AG04449 (cell line): Measurements from ENCODE around the gene LCN15.
"Not testable (repeated sequence)": the region's sequence is repeated elsewhere in the genome, so short reads cannot be mapped to it uniquely, and the experiment has no call there.

ENCODE experiments used
- CTCF ChIA-PET: fragments of 350-600 bp; formaldehyde crosslinking; extraction: SDS; loops from one replicate; lab custom pipeline; 2021; ENCODE audit warnings: antibody characterized with exemption; lab: Yijun Ruan, JAX
- POLR2A ChIA-PET: fragments of 400-600, 350-600 bp; formaldehyde crosslinking; extraction: SDS; loops from one replicate; lab custom pipeline; 2020; ENCODE audit warnings: antibody characterized with exemption, inconsistent platforms; lab: Yijun Ruan, JAX
- DNase-seq: peaks from one replicate; pipeline ENCODE4 v3.0.0-alpha.2; 2010; ENCODE audit warnings: low read depth, low spot score
- H3K4me3 ChIP-seq: 2 replicates; pipeline ENCODE4 v1.5.1; 2011; ENCODE audit warnings: low read depth, mild to moderate bottlenecking, control low read depth, low read length
- CTCF ChIP-seq: IDR thresholded peaks from one replicate; pipeline ENCODE4 v1.5.1; 2011; ENCODE audit warnings: mild to moderate bottlenecking, moderate library complexity, low read length, control low read depth, inconsistent platforms; ENCODE audit not compliant: insufficient read depth; ENCODE audit errors: missing control alignments

Gene LCN15

GRCh38 chr9:136775191-136775590, 10.9 kb upstream of the LCN15 start:
- ChIA-PET CTCF (interaction anchor here (1.1 to 6.5 kb wide), 6 partner anchors 9 to 18 kb away, joined by 3 to 60 read pairs (median 4); partner anchors contain the start of genes LCN8 and TMEM141), POLR2A (no interaction called here)
- DNase-seq = no peak
- TF ChIP-seq CTCF = no peak
- no peak overlapping the region for H3K4me3 ChIP-seq

- POLR2A ChIA-PET = no interaction called here
- H3K4me3 ChIP-seq = no peak overlapping the region
- CTCF ChIA-PET = interaction anchor here (1.1 to 6.5 kb wide), 6 partner anchors 8 to 19 kb away, joined by 3 to 60 read pairs (median 4); partner anchors contain the start of genes LCN8 and TMEM141
- TF ChIP-seq CTCF = no peak
- DNase-seq = no peak
These were observed 10.2 kb upstream of the LCN15 start for GRCh38 chr9:136774416-136775045.

- no peak for DNase-seq
- CTCF ChIA-PET = interaction anchor here (1.2 to 7.5 kb wide), 5 partner anchors 12 to 261 kb away, joined by 3 to 64 read pairs (median 41); no protein-coding TSS in a partner anchor
These were observed 9.2 kb upstream of the LCN15 start for GRCh38 chr9:136773386-136774044.

GRCh38 chr9:136771907-136772415, 7.6 kb upstream of the LCN15 start:
- H3K4me3 ChIP-seq = no peak overlapping the region
- ChIA-PET CTCF (interaction anchor here (0.8 to 7.5 kb wide), 7 partner anchors 8 to 262 kb away, joined by 3 to 64 read pairs (median 3); partner anchors contain the start of gene LCN8), POLR2A (no interaction called here)
- no peak for TF ChIP-seq CTCF
- no peak for DNase-seq

More at GRCh38 chr9:136773386-136774044, 9.2 kb upstream of the LCN15 start:
- no peak overlapping the region for H3K4me3 ChIP-seq
- no peak for TF ChIP-seq CTCF
- POLR2A ChIA-PET = no interaction called here

GRCh38 chr9:136769710-136770191, 5.4 kb upstream of the LCN15 start:
- ChIA-PET CTCF (interaction anchor here (0.7 to 7.5 kb wide), 10 partner anchors 8 to 27 kb away, joined by 3 to 64 read pairs (median 4); partner anchors contain the start of genes LCN10 and LCN8), POLR2A (no interaction called here)
- TF ChIP-seq CTCF = peak; percentile 63
- no peak overlapping the region for H3K4me3 ChIP-seq
- no peak for DNase-seq

- POLR2A ChIA-PET, H3K4me3 ChIP-seq, DNase-seq: not testable (repeated sequence)
- CTCF ChIA-PET = interaction anchor here (1.0 to 7.5 kb wide), 9 partner anchors 8 to 27 kb away, joined by 3 to 64 read pairs (median 6); partner anchors contain the start of gene LCN8
These were observed 2.2 kb upstream of the LCN15 start for GRCh38 chr9:136766410-136767120.

- CTCF ChIA-PET = interaction anchor here (1.0 to 7.5 kb wide), 7 partner anchors 8 to 21 kb away, joined by 3 to 64 read pairs (median 9); partner anchors contain the start of gene LCN8
- DNase-seq, POLR2A ChIA-PET, H3K4me3 ChIP-seq: not testable (repeated sequence)
These were observed 1.6 kb upstream of the LCN15 start for GRCh38 chr9:136765745-136766409.
